RWPE1 (cell line): ENCODE results near the gene SLC9A5.
A peak's percentile ranks its signal among the peaks of the same experiment; 100 is the strongest.

Experiments used
- CTCF ChIA-PET: fragments of 350-600 bp; sonication (Branson Sonifier 250); formaldehyde crosslinking; extraction: SDS; loops from one replicate; lab custom pipeline; 2021; lab: Yijun Ruan, JAX
- POLR2A ChIA-PET: fragments of 400-600 bp; formaldehyde crosslinking; extraction: SDS; loops from one replicate; lab custom pipeline; 2020; ENCODE audit warnings: antibody characterized with exemption; ENCODE audit not compliant: low non-redundant PET; lab: Yijun Ruan, JAX
- DNase-seq: peaks from one replicate; pipeline ENCODE4 v3.0.0; 2012; ENCODE audit warnings: low spot score
- H3K27ac ChIP-seq: fragments of 450-650 bp; 2 replicates; pipeline ENCODE4 v1.5.1; 2017
- CTCF ChIP-seq: fragments of 450-650 bp; conservative IDR thresholded peaks from 2 replicates; pipeline ENCODE4 v1.5.1; 2017; ENCODE audit warnings: low read depth, mild to moderate bottlenecking

Gene SLC9A5

GRCh38 chr16:67264866-67265265, 16.1 kb downstream of the SLC9A5 start:
- no peak for DNase-seq
- no peak for TF ChIP-seq CTCF
- CTCF ChIA-PET: interaction anchor here (0.8 kb wide), 1 partner anchor 20 kb away, joined by 4 read pairs; no protein-coding TSS in a partner anchor
- H3K27ac ChIP-seq: no peak overlapping the region
- POLR2A ChIA-PET: no interaction called here

DNA sequence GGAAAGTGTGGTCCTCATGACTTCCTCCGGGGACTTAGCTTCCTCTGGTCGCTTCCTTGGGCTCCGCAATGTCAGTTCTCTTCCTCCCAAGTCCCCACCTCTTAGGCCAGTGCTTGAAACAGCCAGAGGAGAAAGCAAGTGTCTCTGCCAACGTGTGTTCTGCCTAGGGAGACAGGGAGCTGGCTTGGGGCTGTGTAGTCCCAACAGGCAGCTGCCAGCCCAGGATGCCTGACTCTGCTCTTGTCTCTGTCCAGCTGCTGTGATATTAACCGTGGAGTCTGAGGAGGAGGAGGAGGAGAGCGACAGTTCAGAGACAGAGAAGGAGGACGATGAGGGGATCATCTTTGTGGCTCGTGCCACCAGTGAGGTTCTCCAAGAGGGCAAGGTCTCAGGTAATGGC, 17.1 kb downstream of the SLC9A5 start:
- TF ChIP-seq CTCF: no peak
- no peak for DNase-seq
- CTCF ChIA-PET: no interaction called here
- H3K27ac ChIP-seq: no peak overlapping the region
- POLR2A ChIA-PET: interaction anchor here (0.9 kb wide), 1 partner anchor 12 kb away, joined by 3 read pairs; no protein-coding TSS in a partner anchor

- TF ChIP-seq CTCF: no peak
- H3K27ac ChIP-seq: no peak overlapping the region; the same call in 1 of the 2 replicates
- ChIA-PET CTCF (interaction anchor here (0.5 to 0.7 kb wide), 2 partner anchors 19 to 300 kb away, joined by 3 to 6 read pairs; partner anchors contain the start of gene SLC9A5), POLR2A (no interaction called here)
- DNase-seq: no peak
Observed at GRCh38 chr16:67268136-67268579, 19.4 kb downstream of the SLC9A5 start.

DNA sequence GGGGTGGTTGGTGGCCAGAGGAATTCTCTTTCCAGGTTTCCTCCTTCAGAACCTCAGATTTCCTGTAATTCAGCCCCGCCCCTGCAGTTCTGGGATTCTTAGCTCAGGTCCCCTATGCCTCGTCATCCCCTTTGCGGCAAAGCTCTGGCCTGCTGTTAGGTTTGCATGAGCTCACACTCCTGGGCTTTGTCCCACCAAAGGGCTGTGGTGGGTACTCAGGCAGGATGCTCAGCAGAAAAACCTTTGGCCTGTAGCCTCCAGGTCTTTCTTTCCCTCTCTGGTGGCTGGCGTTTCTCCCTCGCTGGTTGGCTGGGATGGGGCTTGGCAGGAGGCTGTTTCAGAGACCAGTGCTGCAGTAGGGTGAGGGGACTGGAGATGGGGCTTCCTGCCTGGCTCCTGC, 21.0 kb downstream of the SLC9A5 start:
- TF ChIP-seq CTCF: no peak
- ChIA-PET POLR2A (no interaction called here), CTCF (no interaction called here)
- no peak for DNase-seq
- peak overlapping the region; percentile 15; the same call in 1 of the 2 replicates for H3K27ac ChIP-seq

- no peak for TF ChIP-seq CTCF
- POLR2A ChIA-PET: no interaction called here
- no peak for DNase-seq
- peak overlapping the region; percentile 34 for H3K27ac ChIP-seq
- CTCF ChIA-PET: interaction anchor here (1.2 kb wide), 1 partner anchor 11 kb away, joined by 4 read pairs; no protein-coding TSS in a partner anchor
Observed at GRCh38 chr16:67270931-67271338, 22.2 kb downstream of the SLC9A5 start.

- POLR2A ChIA-PET: no interaction called here
- DNase-seq: no peak
Observed at GRCh38 chr16:67271446-67271845, 22.7 kb downstream of the SLC9A5 start.

More at GRCh38 chr16:67271446-67271845, 22.7 kb downstream of the SLC9A5 start:
- CTCF ChIA-PET: interaction anchor here (1.2 kb wide), 1 partner anchor 11 kb away, joined by 4 read pairs; no protein-coding TSS in a partner anchor
- TF ChIP-seq CTCF: no peak
- H3K27ac ChIP-seq: peak overlapping the region; percentile 34
